ENCODE data around the gene MOSPD3.

- no peak for TF ChIP-seq PKNOX1 (IDR thresholded peaks at IDR 0.05)
- TF ChIP-seq LEF1 (IDR thresholded peaks at IDR 0.05; ENCODE audit: borderline replicate concordance): no peak
Measured at GRCh38 chr7:100575746-100576383, 36.5 kb upstream of the MOSPD3 start.

Data from HEK293T (cell line).